Measurements from ENCODE around the gene RAB13.
"Not testable (repeated sequence)": the region's sequence is repeated elsewhere in the genome, so short reads cannot be mapped to it uniquely, and the experiment has no call there.

The RAB13 gene

DNA sequence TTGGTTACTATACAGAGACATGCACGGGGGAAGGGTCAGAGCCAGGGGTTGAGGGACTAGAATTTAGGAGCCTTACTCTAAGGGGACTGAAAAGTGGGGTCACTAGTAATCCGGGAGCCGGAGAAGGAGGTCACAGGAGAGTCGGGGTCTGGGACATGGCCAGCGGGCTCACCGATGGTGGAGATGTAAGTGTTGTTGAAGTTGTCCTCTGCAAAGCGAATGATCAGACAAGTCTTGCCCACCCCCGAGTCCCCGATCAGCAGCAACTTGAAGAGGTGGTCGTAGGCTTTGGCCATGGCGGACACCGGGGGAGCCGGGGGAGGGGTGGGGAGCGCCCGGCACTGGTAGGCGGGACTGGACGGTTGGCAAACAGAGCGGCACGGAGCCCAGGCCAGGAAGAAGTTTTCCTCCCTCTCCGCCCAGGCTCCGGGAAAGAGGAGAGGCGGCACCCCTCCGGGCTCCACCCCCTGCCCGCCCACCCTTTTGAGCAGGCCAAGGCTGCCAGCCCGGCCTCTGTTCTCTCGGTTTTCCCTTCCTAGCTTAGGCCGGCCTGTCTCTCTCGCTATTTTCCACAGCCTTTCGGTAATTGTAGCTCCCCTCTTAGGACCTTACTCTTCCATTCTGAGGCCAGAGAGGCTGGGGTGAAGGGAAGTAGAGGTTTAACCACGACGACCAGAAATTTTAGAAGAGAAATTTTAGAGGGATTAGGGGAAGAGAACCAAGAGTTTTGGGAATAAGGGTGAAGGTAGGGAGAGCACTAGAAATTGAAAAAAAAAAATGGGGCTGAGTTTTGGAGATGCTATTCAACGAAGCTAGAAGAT, at the start of gene RAB13:
RAB13 (minus strand) TSS at position 399 of the 821 bp plus-strand sequence; CDS start at position 296, 103 bp downstream.
- DNase-seq: peak; percentile 95

DNA sequence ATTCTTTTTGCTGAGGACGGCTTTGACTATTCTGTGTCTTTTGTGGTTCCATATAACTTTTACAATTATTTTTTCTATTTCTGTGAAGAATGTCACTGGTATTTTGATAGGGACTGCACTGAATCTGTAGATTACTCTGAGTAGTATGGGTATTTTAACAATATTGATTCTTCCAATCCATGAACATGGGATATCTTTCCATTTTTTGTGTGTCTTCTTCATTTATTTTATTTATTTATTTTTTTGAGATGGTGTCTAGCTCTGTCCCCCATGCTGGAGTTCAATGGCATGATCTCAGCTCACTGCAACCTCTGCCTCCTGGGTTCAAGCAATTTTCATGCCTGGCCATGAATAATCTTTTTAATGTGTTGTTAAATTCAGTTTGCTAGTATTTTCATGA, 47.6 kb upstream of the RAB13 start:
- not testable (repeated sequence) for DNase-seq

DNA sequence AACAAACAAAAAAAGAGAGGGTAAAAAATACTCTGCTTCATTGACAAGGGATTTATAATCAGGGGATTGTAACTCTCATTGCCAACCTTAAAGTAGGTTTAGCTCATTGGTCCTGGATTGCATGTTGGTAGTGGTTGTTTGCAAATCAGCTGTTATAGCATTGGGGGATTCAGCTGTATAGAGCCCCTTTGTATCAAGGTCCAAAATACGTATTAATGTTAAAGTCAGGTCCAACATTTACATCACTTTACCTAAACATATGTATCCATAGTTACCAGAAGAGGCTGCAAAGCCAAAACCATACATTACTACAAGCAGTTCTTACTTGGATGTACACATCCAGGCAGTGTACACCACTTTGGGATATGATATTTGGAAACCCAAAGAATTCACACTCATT, 33.8 kb upstream of the RAB13 start:
- no peak for DNase-seq

DNA sequence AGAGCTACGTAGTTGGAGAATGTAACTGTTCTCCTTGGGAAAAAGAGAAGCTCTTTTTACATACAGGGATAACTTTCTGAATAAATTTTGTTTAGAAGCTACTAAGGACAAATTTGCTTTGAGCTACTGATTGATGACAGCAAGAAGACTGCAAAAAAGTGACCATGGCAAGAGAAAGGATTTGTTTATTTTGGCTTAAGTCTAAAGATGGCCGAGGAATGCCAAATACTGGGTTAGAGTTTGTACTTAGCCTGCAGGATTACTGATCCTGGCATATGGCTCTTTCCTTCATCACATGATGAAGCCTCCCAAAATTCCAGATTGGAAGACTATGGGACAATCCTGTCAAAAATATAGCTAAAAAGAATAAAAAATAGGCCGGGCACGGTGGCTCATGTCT, 33.1 kb upstream of the RAB13 start:
- DNase-seq: no peak

DNA sequence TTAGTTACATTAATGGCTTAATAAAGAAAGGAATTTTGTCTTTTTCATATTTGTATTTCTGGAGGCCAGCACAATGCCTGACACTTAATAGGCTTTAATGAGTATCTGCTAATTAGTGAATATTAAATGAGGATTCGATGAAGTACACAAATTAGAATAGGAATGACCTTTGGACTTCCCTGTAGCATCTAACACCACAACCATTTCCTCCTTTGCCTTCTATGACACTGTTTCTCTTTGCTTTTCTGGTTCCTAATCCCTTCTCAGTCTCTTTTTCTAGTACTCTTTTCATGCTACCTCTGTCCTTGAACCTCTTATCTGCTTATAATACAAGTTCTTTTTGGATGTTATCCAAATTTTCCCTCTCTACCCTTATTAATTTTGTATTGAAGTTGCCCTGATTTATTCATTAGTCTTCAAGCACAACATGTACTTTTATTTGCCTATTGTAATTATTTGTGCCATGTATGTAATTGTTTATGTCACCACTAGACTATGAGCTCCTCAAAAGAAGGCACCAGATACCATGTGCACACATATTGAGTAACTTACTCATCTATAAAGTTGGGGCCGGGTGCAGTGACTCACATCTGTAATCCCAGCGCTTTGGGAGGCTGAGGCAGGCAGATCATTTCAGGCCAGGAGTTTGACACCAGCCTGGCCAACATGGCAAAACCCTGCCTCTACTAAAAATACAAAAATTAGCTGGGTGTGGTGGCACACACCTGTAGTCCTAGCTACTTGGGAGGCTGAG, 28.2 kb upstream of the RAB13 start:
- DNase-seq: no peak

DNA sequence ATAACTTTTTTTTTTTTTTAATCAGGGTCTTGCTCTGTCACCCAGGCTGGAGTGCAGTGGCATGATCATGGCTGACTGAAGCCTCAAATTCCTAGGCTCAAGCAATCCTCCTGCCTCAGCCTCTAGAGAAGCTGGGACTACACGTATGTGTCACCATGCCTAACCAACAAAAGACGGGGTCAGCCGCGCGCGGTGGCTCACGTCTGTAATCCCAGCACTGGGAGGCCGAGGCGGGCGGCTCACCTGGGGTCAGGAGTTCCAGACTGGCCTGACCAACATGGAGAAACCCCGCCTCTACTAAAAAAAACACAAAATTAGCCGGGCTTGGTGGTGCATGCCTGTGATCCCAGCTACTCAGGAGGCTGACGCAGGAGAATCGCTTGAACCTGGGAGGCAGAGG, 26.4 kb upstream of the RAB13 start:
- DNase-seq: not testable (repeated sequence)

DNA sequence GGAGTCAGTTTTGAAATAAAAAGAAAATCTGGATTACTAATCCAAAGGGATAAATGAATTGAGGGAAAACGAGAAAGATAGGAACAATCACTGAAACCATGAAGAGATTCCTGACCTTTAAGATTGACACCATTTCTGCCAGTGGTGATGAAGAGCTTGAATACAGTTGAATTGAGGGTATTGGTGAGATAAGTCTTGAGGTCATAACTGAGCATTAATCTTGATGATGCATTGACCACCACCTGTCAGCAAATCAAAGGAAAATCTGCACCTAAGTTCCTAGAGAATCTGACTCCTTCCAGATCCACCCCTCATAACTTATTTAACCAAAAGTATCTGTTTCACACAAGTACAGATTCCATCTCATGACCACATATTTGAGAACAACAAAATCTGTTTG, 26.0 kb upstream of the RAB13 start:
- DNase-seq: no peak

DNA sequence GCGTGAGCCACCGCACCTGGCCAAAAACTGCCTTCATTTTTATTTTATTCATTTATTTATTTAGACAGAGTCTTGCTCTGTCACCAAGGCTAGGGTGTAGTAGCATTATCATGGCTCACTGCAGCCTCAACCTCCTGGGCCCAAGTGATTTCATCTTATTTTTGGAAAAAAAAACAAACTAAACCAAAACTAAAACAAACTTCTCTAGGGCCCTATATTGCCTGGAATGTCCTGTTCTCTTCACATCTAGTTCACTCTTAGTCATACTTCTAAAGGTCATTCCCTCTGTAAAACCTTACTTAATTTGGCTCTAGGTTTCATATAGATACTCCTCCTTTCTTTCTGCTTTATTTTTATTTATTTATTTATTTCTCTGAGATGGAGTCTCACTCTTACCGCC, 20.0 kb upstream of the RAB13 start:
- DNase-seq: no peak

DNA sequence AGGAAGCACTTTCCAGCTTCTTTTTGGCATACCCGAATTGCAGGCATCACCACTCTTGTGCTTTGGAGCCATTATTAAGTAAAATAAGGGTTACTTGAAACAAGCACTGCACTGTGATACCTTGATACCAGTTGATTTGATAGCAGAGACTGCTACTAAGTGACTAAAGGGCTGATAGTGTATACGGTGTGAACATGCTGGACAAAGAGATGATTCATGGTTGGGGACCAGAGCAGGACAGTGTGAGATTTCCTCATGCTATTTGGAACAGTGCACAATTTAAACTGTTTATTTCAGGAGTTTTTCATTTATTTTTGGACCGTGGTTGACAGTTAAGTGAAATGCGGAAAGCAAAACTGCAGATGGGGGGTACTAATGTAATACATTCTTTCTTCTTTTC, 14.3 kb upstream of the RAB13 start:
- no peak for DNase-seq

DNA sequence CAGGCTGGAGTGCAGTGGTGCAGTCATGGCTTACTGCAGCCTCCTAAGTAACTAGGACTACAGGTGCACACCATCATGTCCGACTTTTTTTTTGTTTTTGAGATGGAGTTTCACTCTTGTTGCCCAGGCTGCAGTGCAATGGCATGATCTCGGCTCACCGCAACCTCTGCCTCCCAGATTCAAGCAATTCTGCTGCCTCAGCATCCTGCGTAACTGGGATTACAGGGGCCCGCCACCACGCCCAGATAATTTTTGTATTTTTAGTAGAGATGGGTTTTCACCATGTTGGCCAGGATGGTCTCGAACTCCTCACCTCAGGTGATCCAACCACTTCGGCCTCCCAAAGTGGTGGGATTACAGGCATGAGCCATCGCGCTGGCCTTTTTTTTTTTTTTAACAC, 10.7 kb upstream of the RAB13 start:
- DNase-seq: not testable (repeated sequence)

DNA sequence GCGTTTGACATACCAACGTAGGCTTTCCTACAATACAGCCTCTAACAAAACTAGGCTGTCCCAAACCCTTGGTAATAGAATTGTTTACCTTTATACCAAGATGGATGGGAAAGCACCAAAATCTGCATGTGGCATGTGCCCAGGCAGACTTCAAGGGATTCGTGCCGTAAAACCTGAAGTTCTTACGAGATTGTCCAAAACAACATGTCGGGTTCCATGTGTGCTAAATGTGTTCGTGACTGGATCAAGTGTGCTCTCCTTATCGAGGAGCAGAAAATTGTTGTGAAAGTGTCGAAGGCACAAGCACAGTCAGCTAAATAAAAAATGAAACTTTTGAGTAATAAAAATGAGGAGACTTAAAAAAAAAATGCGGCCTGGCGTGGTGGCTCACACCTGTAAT, 9.5 kb upstream of the RAB13 start:
- no peak for DNase-seq

DNA sequence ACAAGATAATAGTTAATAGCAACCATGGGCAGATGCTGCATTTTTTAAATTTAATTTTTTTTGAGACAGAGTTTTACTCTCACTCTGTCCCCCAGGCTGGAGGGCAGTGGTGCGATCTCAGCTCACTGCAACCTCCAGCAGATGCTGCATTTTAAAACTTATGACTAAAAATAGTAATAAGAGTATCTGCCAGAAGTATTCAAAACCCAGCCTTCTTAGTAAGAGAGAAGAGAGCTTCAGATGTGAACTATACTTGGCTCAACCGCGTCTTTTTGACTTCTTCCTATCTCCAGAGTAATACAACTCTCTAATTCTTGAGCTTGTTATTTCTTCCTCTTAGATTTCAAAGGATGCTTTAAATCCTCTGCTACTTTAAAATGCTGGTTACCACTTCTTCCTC, 9.1 kb upstream of the RAB13 start:
- DNase-seq: no peak

DNA sequence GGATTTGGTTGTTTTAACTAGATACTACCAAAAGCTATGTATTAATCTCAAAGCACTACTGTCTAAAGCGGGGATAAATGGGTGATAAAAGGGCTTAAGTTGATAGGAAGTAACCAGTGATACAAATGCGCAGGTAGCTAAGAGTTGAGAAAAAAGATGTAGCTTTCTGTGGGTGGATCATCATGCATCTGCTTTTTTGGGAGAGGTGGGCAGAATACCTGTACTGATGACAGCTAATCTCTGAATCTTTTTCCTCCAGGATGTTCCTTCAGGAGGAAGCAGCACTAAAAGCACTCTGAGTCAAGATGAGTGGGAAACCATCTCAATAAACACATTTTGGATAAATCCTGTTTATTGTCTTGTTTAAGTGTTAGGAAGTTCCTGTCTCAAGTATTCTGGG, 5.7 kb upstream of the RAB13 start:
- no peak for DNase-seq

DNA sequence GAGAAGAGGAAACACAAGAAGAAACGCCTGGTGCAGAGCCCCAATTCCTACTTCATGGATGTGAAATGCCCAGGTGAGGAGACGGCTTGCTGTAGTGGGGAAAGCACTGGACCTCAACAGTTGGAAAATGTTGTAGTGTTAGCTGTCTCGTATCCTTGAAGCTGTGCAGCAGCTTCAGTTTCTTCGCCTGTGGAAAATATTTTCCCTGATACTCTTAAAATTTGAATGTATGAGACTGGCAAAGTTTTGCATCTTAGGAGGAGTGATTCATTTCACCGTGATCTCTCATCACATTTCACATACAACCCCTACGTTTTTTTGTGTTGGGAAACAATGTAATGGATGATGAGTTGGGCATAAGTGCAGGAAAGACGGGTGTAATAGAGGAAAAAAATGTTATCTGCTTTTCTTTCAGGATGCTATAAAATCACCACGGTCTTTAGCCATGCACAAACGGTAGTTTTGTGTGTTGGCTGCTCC, 5.1 kb upstream of the RAB13 start:
- DNase-seq: no peak

DNA sequence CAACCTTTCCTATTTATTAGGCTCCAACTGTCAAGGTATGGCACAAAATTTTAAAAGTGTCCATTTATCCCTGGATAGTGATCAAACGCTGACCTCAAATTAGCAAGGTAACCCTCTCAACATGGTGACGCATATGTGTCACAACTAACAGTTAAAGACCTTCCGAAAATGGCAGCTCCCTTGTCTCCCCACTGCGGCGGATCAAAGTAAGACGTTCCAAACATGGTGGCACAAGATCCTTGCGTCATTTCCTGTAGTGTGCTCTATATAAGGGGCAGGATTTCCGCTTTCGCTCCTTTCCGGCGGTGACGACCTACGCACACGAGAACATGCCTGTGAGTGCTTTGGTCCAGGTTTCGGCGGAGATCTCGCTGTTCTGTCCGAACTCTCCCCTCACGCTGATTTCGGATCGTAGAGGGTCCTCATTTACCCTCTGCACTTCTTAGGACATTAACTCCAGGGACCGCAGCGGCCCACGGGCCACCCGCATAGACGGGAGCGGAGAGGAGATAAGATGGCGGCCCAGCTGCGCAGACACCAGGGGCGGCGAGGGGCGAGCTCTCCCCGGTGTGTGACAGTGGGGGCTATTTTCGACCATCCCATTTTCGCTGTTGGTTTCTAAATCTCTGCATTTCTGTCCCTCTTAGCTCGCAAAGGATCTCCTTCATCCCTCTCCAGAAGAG, 4.5 kb upstream of the RAB13 start, which contains the start of gene RPS27:
RPS27 (plus strand) TSS at position 295 of the 683 bp plus-strand sequence; CDS start at position 330, 35 bp downstream.
- DNase-seq: peak; percentile 94

DNA sequence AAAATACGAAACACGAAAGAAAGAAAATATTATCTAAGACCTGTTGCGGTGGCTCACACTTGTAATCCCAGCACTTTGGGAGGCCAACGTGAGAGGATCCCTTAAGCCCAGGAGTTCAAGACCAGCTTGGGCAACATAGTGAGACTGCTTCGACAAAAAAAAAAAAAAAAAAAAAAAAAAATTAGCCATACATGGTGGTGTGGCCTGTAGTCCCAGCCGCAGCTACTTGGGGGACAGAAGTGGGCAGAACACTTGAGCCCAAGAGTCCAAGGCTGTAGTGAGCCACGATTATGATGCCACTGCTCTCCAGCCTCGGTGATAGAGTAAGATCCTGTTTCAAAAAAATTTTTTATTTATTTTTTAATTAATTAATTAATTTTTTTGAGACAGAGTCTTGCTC, 1.5 kb upstream of the RAB13 start:
- no peak for DNase-seq

DNA sequence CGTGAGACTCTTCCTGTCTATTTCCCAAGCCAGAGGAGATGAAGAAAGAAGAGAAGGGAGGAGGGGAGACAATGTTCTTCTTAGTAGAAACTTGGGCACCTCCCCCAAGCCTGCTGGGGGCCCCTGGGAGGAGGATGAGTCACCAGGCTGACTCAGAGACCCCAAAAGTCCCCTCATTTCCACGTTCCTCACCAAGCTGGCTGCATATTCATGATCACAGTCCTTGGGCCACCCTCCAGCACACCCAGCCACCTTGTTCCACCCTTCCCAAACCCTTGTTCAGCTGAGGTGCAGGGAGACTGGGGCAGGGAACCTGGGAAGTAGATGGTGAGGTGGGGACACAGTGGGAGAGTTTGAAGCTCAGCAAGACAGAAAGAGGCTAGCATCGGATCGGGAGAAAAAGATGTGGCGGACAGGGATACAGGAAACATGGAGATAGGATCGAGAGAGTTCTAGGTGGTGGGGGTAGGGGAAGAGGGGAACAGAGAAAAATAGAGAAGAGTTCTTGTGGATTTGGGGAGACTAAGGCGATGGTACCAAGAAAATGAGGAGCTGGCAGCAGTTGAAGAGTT, 712 bp downstream of the RAB13 start:
- peak; percentile 64 for DNase-seq

DNA sequence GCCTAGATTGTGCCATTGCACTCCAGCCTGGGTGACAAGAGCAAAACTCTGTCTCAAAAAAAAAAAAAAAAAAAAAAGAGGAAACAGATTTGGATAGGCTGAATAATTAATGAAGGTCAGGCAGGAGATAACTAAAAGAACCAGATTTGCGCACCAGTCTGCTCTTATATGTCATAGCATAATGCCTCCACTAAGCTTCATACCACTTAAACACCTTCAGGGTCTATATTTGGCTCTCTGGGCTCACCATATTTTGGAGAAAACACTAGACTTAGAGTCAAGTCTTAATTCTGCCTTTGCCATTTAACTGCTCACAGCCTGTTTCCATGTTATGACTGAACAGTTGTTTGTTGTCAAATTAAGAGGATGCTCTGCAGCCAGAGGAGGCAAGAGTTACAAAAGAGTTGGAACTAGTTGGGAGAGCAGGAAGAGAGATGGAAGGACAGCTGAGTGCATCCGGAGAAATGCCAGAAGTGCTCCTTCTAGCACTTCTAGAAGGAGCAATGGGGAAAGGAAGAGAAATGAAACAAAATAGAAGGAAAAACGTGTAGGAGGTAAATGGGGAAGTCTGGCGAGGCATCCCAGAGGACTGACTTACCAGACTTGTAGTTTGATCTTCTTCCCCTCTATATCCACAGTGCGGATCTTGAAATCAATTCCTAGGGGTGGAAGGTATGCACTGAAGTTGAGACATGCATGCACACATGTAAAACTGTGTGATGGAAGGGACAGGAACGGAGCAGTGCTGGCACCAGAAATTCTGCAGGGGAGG, 1.8 kb downstream of the RAB13 start:
- no peak for DNase-seq

DNA sequence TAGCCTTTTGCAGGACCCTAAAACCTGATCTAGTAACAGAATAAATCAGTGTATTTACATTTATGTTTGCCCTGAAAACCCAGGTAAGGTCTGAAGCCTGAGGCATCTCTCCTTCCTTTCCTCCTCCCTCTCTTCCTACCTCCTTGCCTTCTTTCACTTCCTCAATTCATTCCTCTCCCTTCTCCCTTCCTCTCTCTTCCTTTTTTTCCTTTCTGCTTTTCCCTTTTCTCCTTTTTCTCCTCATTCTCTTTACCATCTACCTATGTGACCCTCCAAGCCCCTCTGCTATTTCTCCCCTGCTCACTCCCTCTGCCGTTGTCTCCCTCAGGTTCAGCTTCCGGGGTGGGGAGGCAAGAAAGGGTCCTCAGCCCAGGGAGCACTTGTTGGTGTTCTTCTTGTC, 4.4 kb downstream of the RAB13 start:
- not testable (repeated sequence) for DNase-seq

DNA sequence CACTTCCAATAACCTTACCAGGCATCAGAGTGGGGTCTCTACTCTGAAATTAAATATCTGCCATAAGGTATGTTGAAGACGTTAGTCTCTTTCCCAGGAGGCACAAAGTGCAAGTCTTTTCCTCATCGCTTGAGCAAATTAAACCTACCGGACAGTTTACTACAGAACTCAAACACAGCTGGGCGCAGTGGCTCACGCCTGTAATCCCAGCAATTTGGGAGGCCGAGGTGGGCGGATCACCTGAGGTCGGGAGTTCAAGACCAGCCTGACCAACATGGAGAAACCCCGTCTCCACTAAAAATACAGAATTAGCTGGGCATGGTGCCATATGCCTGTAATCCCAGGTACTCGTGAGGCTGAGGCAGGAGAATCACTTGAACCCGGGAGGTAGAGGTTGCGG, 7.0 kb downstream of the RAB13 start:
- DNase-seq: not testable (repeated sequence)

DNA sequence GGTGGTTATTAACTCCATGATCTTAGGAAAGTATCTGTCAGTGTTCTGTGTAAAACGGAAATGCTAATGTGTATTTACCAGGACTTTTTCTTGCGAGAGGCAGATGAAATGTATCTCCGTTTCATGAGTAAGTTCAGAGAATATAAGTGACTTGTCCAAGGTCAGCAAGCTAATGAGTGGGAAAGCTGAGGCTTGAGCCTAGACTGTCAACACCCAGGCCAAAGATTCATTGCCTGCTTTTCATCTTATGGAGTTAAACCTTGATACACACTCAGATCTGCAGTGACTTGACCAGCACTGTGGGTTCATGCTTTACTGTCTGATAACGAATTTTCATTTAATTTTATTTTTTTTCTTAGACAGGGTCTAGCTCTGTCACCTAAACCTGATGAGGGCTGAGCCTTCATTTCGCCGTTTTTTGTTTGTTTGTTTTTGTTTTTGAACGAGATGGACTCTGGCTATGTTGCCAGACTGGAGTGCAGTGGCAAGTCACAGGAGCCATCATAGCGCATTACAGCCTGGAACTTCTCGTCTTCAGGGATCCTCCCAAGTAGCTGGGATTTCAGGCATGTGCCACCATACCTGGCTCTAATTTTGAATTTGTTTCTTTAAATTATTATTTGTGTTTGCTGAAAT, 7.7 kb downstream of the RAB13 start:
- DNase-seq: no peak

Measured in left hindlimb (tissue), 1 donor.